ENCODE results near the gene CLSTN2. TPM values are rescaled to one million over a fixed set of nuclear protein-coding genes. Genes with fewer than 3 reads are reported as not detected.

Gene CLSTN2
- total and polyA plus RNA-seq, 2 of the 4 experiments (the other 2 are of a cell fraction): under 0.01 to 0.07 TPM

DNA sequence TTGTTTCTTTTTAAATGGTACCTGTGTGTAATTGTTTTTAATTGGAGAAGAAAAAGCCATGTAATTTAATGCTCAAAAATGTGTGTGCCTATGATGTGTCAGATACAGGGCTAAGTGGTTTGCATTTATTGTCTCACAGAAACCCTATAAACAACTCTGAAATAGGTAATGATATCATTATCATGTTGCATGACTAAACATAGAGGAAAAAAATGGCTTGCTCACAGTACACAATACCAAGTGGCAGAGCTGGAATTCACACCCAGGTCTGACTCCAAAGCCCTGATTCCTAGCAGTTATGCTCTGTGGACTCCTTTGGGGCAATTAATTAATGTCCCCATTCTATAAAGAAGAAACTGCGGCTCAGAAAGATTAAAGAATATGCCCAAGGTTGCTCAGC lies 505.5 kb downstream of the CLSTN2 start:
- intact Hi-C loops (cut with micrococcal nuclease): no loop called here
- H3K27me3 ChIP-seq (ENCODE audit: control insufficient read depth, insufficient read depth, low read length): no peaks in the 10 kb centered on the region
- POLR2A ChIA-PET (ENCODE audit: unreplicated experiment): no interaction called here
- H3K4me2 ChIP-seq (ENCODE audit: low read depth, low read length): no peak overlapping the region
- H3K4ac ChIP-seq (ENCODE audit: low read depth, low read length): no peak overlapping the region
- H3K9me3 ChIP-seq (ENCODE audit: control insufficient read depth, insufficient read depth, low read length): no peaks in the 10 kb centered on the region
- H3K27ac ChIP-seq (ENCODE audit: insufficient read depth, low read length): no peak overlapping the region
- no peak overlapping the region for H3K14ac ChIP-seq (replicated peaks; ENCODE audit: low read depth, low read length)
- H3K79me1 ChIP-seq (ENCODE audit: low read depth in 1 of 2, low read length in 2 of 2): no peaks in the 10 kb centered on the region
- no peak overlapping the region for H3K56ac ChIP-seq (ENCODE audit: extremely low read depth, insufficient read depth, low read length)
- H3K18ac ChIP-seq (ENCODE audit: low read depth, low read length): no peak overlapping the region
- ATAC-seq (ENCODE audit: low read depth) (no peak), DNase-seq (no peak)
- dilution Hi-C loops (cut with HindIII; ENCODE audit: low sequenced_read_pairs, unreplicated experiment): no loop called here
- no peak overlapping the region for H2BK5ac ChIP-seq (ENCODE audit: low read depth, low read length, poor library complexity, severe bottlenecking)
- H4K5ac ChIP-seq (ENCODE audit: low read depth, low read length): no peak overlapping the region
- no peak overlapping the region for H3K4me3 ChIP-seq (ENCODE audit: insufficient read depth, low read depth, low read length)
- in situ Hi-C loops (cut with MboI; ENCODE audit: low sequenced_read_pairs): no loop called here
- no peaks in the 10 kb centered on the region for H3K4me1 ChIP-seq (ENCODE audit: control insufficient read depth, insufficient read depth, low read length)
- no peak overlapping the region for H4K8ac ChIP-seq (ENCODE audit: low read depth in 2 of 2, low read length in 2 of 2)
- no peak overlapping the region for H4K91ac ChIP-seq (ENCODE audit: insufficient read depth, low read depth, low read length)
- H3K36me3 ChIP-seq (ENCODE audit: control insufficient read depth, insufficient read depth, low read length): no peaks in the 10 kb centered on the region
- no peak overlapping the region for H2AK9ac ChIP-seq (replicated peaks; ENCODE audit: low read depth, low read length, poor library complexity)
- no peak overlapping the region for H3K9ac ChIP-seq (ENCODE audit: low read depth, low read length)
- H2BK120ac ChIP-seq (ENCODE audit: low read depth, low read length): no peak overlapping the region
- H3K9me1 ChIP-seq (ENCODE audit: insufficient read depth, low read length): no peaks in the 10 kb centered on the region
- H2BK15ac ChIP-seq (ENCODE audit: low read depth, low read length): no peak overlapping the region
- H4K20me1 ChIP-seq (ENCODE audit: insufficient read depth, low read length): no peaks in the 10 kb centered on the region
- no peak overlapping the region for H3K23ac ChIP-seq (ENCODE audit: low read depth, low read length)
- H2BK20ac ChIP-seq (ENCODE audit: low read depth, low read length): no peak overlapping the region
- no peak overlapping the region for H2AK5ac ChIP-seq (ENCODE audit: low read depth, low read length)
- CTCF ChIA-PET: interaction anchor here (0.6 kb wide), 1 partner anchor 421 kb away, joined by 3 read pairs; no protein-coding TSS in a partner anchor
- TF ChIP-seq NFE2L2 (IDR thresholded peaks at IDR 0.05; ENCODE audit: low read depth, low read length) (no peak), USF2 (IDR thresholded peaks at IDR 0.05; ENCODE audit: low read depth, low read length) (no peak), CTCF (conservative IDR thresholded peaks at IDR 0.05; ENCODE audit: low read depth, low read length) (no peak), RFX5 (IDR thresholded peaks at IDR 0.05; ENCODE audit: low read depth, low read length) (no peak), MAZ (IDR thresholded peaks at IDR 0.05; ENCODE audit: borderline replicate concordance, low read depth, low read length) (no peak), SMC3 (IDR thresholded peaks at IDR 0.05; ENCODE audit: low read depth, low read length) (no peak), BHLHE40 (IDR thresholded peaks at IDR 0.05; ENCODE audit: low read depth, low read length) (no peak), CEBPB (IDR thresholded peaks at IDR 0.05; ENCODE audit: low read depth, low read length) (no peak), POLR2A (IDR thresholded peaks at IDR 0.05; ENCODE audit: low read depth, low read length) (no peak), RCOR1 (IDR thresholded peaks at IDR 0.05; ENCODE audit: insufficient replicate concordance, low read length) (no peak), CHD1 (IDR thresholded peaks at IDR 0.05; ENCODE audit: low read depth, low read length) (no peak), FOS (IDR thresholded peaks at IDR 0.05; ENCODE audit: low read depth, low read length) (no peak), MXI1 (IDR thresholded peaks at IDR 0.05; ENCODE audit: borderline replicate concordance, low read depth, low read length) (no peak), RAD21 (IDR thresholded peaks at IDR 0.05; ENCODE audit: low read length) (no peak), MAFK (IDR thresholded peaks at IDR 0.05; ENCODE audit: low read depth, low read length) (no peak)
- TF ChIP-seq, protein P1, sequence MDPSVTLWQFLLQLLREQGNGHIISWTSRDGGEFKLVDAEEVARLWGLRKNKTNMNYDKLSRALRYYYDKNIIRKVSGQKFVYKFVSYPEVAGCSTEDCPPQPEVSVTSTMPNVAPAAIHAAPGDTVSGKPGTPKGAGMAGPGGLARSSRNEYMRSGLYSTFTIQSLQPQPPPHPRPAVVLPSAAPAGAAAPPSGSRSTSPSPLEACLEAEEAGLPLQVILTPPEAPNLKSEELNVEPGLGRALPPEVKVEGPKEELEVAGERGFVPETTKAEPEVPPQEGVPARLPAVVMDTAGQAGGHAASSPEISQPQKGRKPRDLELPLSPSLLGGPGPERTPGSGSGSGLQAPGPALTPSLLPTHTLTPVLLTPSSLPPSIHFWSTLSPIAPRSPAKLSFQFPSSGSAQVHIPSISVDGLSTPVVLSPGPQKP (IDR thresholded peaks at IDR 0.05; ENCODE audit: borderline replicate concordance, low read depth, low read length): no peak
- no TSS peak for BruUV-seq (replicated peaks)
- WGBS, 2 experiments (ENCODE audit: extremely low coverage in 2 of 2, insufficient read length in 1 of 2): no CpG with 5 or more reads among the region's 1 CpG
- no peak overlapping the region for H2AFZ ChIP-seq (replicated peaks; ENCODE audit: low read length, poor library complexity)

Measured in IMR-90 (cell line).